GM19043 (cell line): ENCODE measurements around the gene RNF168.
"Not testable (repeated sequence)": the region's sequence is repeated elsewhere in the genome, so short reads cannot be mapped to it uniquely, and the experiment has no call there.

Source experiments
- ATAC-seq: cut with Tn5 transposase; IDR thresholded peaks from one replicate; pipeline ENCODE4 v1.9.1; 2021; ENCODE audit warnings: low read depth; ENCODE audit not compliant: unreplicated experiment

RNF168 gene

DNA sequence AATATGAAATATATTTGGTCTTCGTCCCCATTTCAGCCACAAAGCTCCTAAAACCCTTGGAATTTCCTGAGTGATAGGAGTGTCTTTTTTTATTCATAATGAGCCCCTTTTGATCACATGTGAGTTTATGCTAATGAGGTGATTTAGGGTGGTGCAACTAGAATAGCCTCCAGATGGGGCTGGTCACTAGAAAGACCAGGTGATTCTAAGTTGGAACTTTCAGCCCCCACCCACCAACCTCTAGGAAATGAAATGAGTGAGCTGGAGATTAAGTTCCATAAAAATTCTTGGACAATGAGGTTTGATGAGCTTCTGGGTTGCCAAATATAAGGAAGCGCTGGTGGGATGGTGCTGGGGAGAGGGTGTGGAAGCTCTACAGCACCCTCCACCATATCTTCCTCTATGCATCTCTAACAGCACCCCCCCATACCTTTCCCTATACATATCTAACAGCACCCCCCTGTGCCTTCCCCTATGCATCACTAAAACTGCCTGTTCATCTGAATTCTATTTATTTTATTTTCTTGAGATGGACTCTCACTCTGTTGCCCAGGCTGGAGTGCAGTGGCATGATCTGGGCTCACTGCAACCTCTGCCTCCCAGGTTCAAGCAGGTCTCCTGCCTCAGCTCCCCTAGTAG, 13.7 kb upstream of the RNF168 start:
- ATAC-seq, result no peak

DNA sequence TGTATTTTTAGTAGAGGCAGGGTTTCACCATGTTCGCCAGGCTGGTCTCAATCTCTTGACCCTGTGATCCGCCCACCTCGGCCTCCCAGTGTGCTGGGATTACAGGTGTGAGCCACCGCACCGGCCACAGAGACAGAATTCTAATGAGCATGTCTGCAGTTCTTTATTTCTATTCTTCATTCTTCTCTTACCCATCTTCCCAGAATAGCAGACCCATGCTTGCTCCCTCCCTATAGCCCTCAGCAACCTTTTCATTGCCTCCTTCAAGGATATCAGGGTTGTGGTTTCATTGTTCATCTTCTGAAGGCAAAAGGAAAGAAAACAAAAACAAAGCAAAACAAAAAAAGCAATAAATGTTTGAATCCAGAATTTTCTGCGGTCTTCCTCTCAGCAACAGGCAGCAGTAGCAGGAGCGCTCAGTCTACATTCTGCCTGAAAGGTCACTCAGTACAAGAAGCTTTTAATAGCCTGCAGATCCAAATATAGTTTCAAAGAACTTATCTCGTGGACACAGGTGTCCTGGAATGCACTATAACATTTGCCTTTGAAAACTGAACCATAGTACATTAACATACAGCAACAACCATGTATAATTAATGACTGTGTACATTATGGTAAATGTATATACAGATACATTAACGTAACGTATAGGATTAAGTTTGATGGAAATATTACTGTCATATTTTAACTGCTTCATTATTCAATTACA, 11.5 kb upstream of the RNF168 start, which contains the start of gene SMCO1:
SMCO1 (minus strand) TSS at position 434 of the 709 bp plus-strand sequence; CDS start at position 297, 137 bp downstream.
- no peak for ATAC-seq

DNA sequence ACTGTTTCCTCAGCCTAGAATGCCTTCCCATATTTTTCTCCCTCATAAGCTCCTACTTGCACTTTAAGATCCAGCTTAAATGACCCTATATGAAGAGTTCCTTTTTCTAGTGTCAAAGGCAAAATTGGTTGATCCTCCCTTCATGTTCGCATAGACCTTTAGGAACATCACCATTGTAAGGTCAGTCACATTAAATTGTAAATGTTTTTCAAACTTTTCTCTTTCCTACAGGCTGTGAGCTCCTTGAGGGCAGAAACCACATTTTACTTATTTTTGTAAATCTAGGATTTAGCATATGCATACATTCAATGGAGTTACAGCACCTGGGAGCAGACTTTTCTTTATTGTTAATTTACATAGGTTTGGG, 10.8 kb upstream of the RNF168 start:
- no peak for ATAC-seq

DNA sequence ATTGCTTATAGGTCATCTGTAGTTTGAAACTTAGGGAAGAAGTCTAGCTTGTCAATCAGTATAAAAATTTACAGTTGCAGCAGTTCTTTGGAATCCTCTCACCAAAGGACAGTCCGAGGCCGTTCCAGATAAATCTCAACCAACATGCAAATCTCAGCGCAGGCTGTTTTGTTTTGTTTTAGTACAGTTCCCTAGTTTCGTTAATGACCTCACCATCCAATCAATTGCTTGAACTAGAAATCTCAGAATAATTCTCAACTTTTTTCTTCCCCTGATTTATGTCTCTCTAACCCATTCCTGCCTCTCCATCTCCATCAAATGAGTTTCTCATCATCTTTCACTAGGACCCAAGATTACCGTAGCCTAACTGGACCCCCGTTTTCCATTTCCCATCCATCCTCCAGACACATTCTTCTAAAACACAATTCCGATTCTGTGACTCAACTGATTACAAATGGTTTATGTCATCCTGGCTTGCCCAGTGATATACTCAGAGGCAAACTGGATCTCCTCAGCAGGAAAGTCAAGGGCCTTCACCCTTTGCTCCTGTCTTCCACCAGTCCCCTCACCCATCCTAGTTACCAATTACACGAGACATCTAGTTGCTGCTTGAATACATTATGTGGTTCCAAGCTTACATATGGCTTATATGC, 10.3 kb upstream of the RNF168 start:
- ATAC-seq, result no peak

DNA sequence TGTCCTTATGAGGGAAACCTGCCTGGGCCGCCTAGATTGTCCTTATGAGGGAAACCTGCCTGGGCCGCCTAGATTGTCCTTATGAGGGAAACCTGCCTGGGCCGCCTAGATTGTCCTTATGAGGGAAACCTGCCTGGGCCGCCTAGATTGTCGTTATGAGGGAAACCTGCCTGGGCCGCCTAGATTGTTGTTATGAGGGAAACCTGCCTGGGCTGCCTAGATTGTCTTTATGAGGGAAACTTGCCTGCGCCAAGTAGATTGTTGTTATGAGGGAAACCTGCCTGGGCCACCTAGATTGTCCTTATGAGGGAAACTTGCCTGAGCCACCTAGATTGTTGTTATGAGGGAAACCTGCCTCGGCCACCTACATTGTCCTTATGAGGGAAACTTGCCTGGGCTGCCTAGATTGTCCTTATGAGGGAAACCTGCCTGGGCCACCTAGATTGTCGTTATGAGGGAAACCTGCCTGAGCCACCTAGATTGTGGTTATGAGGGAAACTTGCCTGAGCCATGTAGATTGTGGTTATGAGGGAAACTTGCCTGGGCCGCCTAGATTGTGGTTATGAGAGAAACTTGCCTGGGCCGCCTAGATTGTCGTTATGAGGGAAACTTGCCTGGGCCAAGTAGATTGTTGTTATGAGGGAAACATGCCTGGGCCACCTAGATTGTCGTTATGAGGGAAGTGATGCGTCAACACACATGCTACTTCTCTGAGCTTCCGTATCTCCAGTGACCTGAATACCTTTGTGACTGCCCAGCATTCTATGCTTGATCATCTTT, 8.3 kb upstream of the RNF168 start:
- not testable (repeated sequence) for ATAC-seq

DNA sequence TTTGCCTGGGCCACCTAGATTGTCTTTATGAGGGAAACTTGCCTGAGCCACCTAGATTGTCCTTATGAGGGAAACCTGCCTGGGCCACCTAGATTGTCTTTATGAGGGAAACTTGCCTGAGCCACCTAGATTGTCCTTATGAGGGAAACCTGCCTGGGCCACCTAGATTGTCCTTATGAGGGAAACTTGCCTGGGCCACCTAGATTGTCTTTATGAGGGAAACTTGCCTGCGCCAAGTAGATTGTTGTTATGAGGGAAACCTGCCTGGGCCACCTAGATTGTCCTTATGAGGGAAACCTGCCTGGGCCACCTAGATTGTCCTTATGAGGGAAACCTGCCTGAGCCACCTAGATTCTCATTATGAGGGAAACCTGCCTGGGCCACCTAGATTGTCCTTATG, 7.5 kb upstream of the RNF168 start:
- not testable (repeated sequence) for ATAC-seq

DNA sequence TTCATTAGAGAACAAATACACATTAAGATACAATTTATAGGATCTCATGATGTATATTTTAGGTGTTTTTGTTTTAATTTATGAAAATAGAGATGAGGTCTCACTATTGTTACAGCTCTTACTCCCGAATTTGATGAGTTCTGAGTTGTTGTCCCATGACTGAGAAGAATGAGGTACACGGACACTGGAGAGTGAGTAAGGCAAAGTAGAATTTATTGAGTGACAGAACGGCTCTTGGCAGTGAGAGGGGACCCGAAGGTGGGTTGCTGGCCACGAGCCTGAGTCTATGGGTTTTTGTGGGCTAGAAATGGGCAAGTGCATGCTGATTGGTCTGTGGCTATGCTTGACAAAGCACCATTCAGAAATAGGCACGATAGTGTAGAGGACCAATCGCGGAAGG, 3.1 kb upstream of the RNF168 start:
- ATAC-seq, result no peak

GRCh38 chr3:196504556-196504955, 988 bp upstream of the RNF168 start:
- ATAC-seq, result no peak

- not testable (repeated sequence) for ATAC-seq
Measured at GRCh38 chr3:196504077-196504398, 470 bp upstream of the RNF168 start.

GRCh38 chr3:196502775-196503195, 783 bp downstream of the RNF168 start:
- no peak for ATAC-seq

DNA sequence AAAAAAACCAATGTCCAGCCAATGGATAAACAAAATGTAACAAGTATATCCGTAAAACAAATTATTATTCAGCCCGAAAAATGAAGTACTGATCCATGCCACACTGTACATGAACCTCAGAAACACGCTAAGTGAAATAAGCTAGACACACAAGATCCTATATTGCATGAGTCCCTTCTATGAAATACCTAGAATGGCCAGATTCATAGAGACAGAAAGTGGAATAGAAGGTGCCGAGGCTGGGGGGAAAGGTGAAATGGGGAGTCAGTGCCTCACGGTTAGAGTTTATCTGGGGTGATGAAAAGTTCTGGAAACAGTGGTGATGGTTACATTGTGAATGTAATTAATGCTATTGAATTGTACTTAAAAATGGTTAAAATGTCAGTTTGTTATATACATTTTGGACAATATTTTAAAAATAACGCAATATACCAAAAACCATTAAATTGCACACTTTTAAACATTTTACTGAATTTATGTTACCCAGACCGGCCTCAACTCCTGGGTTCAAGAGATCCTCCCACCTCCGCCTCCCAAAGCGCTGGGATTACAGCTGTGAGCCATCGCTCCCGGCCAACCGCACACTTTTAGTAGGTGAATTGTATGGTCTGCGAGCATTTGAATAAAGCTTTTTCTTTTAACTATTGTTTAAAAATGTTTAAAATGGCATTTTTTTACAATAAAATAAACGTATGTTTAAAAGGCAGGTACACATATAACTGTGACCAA, 2.1 kb downstream of the RNF168 start:
- no peak for ATAC-seq

- ATAC-seq, result no peak
Measured at GRCh38 chr3:196499807-196500524, 3.6 kb downstream of the RNF168 start.

DNA sequence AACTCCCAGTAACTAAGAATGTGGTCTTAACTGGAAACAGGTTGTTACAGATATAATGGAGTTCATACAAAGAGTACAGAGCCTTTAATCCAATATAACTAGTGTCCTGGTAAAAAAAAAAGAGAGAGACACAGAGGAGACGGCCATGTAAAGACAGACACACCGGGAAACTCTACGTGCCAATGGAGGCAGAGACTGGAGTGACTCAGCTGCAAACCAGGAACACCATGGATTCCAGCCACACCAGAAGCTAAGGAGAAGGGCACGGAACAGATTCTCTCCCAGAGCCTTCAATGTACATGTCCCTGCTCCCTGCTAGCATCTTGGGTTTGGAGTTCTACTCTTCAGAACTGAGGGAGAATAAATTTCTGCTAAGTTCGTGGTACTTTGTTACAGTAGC, 4.5 kb downstream of the RNF168 start:
- no peak for ATAC-seq

- ATAC-seq, result no peak
Measured at GRCh38 chr3:196498297-196498696, 5.3 kb downstream of the RNF168 start.

- ATAC-seq, result no peak
Measured at GRCh38 chr3:196496183-196496582, 7.4 kb downstream of the RNF168 start.

DNA sequence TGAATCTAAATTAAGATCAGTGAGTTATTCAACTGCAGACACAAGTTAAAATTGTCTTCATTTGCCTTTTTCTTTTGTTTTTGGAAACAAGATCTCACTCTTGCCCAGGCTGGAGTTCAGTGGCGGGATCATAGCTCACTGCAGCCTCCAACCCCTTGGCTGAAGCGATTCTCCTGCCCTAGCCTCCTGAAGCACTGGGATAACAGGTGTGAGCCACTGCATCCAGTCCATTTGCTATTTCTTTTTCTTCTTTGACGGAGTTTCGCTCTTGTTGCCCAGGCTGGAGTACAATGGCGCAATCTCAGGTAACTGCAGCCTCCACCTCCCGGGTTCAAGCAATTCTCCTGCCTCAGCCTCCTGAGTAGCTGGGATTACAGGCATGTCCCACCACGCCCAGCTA, 10.3 kb downstream of the RNF168 start:
- ATAC-seq, result no peak

DNA sequence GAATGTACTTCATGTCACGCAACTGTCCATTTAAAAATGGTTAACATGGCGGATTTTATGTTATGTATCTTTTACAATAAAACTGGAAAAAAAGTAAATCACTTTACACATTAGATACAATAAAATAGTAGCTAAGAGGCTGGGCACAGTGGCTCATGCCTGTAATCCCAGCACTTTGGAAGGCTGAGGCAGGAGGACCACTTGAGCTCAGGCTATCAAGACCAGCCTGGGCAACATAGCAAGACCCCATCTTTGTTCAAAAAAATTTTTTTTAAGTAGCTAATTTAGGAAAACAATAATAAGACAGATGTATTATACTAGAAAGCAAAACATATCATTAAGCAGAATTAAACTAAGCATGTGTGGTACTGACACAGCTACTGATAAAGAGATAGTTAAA, 11.5 kb downstream of the RNF168 start:
- no peak for ATAC-seq

DNA sequence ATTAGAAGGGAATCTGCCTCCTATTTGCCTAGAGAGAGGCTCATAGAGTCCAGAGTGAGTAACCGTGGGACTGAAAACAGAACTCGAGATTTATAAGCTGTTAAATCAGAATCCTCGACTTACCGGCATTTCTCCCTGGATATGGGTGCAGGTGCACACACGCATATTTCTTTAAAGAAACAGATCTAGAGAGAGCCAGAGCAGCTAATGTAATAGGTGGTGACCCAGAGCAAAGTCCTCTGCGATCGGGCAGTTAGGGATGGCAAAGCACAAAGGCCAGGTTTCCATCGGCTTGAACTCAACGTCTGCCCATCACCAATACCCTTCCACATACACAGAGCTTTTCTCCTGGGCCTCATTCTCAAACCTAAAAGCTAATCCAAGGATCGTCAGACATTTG, 13.8 kb downstream of the RNF168 start:
- ATAC-seq, result no peak

DNA sequence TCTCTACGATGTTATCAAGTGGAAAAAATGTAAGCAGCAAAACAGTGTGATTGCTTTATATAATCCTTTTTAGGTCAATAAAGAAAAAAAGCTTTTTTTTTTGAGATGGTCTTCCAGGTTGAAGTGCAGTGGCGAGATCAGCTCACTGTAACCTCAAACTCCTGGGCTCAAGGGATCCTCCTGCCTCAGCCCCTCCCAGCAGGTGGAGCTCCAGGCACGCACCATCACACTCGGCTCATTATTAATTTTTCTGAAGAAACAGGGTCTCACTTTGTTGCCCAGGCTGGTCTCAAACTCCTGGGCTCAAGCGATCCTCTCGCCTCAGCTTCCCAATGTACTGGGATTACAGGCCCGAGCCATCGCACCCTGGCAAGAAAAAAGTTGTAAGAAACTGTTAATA, 17.3 kb downstream of the RNF168 start:
- no peak for ATAC-seq

- ATAC-seq, result no peak
Measured at GRCh38 chr3:196477678-196478077, 25.9 kb downstream of the RNF168 start.
